ENCODE results near the gene TGFA. TPM values are rescaled to one million over a fixed set of nuclear protein-coding genes. Genes with fewer than 3 reads are reported as not detected.

The TGFA gene
- total RNA-seq, 3 donors from 2014 or later (not counting 1 experiment from before 2014, with no cell fraction given): 5.0 to 13.3 (median 8.6) TPM

- WGBS (ENCODE audit: insufficient coverage): 100% methylated on average over 1 of the region's 1 CpG
- no peaks in the 10 kb centered on the region for H3K27me3 Mint-ChIP-seq (ENCODE audit: low read depth in 2 of 2)
- no peak for TF ChIP-seq CTCF (IDR thresholded peaks at IDR 0.05)
- intact Hi-C loops (cut with micrococcal nuclease): no loop called here
- no peaks in the 10 kb centered on the region for H3K27me3 ChIP-seq (ENCODE audit: control insufficient read depth, insufficient read depth, low read length)
- H3K4me3 ChIP-seq (ENCODE audit: low read length): no peak overlapping the region
- DNase-seq (no peak), ATAC-seq (no peak)
- peaks cover 30 to 52% of the 10 kb centered on the region in 2 donors for H3K4me1 Mint-ChIP-seq
- no peaks in the 10 kb centered on the region for H3K36me3 ChIP-seq (ENCODE audit: control insufficient read depth, insufficient read depth, low read length)
- no peak overlapping the region for H3K4me3 Mint-ChIP-seq
- no peak overlapping the region for H3K27ac ChIP-seq (ENCODE audit: low read length)
- no peaks in the 10 kb centered on the region for H3K36me3 Mint-ChIP-seq
- no peaks in the 10 kb centered on the region for H3K9me3 Mint-ChIP-seq
- no peak overlapping the region for H3K27ac Mint-ChIP-seq
- no peaks in the 10 kb centered on the region for H3K9me3 ChIP-seq (ENCODE audit: control insufficient read depth, insufficient read depth, low read length)
- H3K4me1 ChIP-seq (ENCODE audit: control insufficient read depth, insufficient read depth, low read length): peaks cover 15% of the 10 kb centered on the region
These were observed 55.1 kb downstream of the TGFA start for GRCh38 chr2:70498528-70498927.

- Mint-ChIP-seq H3K9me3 (no peaks in the 10 kb centered on the region), H3K36me3 (no peaks in the 10 kb centered on the region), H3K27ac (no peak overlapping the region), H3K27me3 (ENCODE audit: low read depth in 2 of 2) (no peaks in the 10 kb centered on the region), H3K4me3 (no peak overlapping the region), H3K4me1 (peaks cover 30 to 52% of the 10 kb centered on the region in 2 donors)
- Histone ChIP-seq H3K27ac (ENCODE audit: low read length) (no peak overlapping the region), H3K4me1 (ENCODE audit: control insufficient read depth, insufficient read depth, low read length) (peaks cover 15% of the 10 kb centered on the region), H3K36me3 (ENCODE audit: control insufficient read depth, insufficient read depth, low read length) (no peaks in the 10 kb centered on the region), H3K9me3 (ENCODE audit: control insufficient read depth, insufficient read depth, low read length) (no peaks in the 10 kb centered on the region), H3K4me3 (ENCODE audit: low read length) (no peak overlapping the region), H3K27me3 (ENCODE audit: control insufficient read depth, insufficient read depth, low read length) (no peaks in the 10 kb centered on the region)
- intact Hi-C loops (cut with micrococcal nuclease): no loop called here
- ATAC-seq: no peak
- TF ChIP-seq CTCF (IDR thresholded peaks at IDR 0.05): no peak
- peak in 1 of 2 donors; percentile 25 for DNase-seq
These were observed 55.6 kb downstream of the TGFA start for GRCh38 chr2:70498054-70498453.

- H3K4me3 Mint-ChIP-seq: no peak overlapping the region
- ATAC-seq (no peak), DNase-seq (no peak)
- H3K9me3 Mint-ChIP-seq: no peaks in the 10 kb centered on the region
- TF ChIP-seq CTCF (IDR thresholded peaks at IDR 0.05): no peak
- H3K27me3 Mint-ChIP-seq (ENCODE audit: low read depth in 2 of 2): no peaks in the 10 kb centered on the region
- H3K4me1 Mint-ChIP-seq: peaks cover 20 to 40% of the 10 kb centered on the region in 2 donors
- Histone ChIP-seq H3K9me3 (ENCODE audit: control insufficient read depth, insufficient read depth, low read length) (no peaks in the 10 kb centered on the region), H3K27me3 (ENCODE audit: control insufficient read depth, insufficient read depth, low read length) (no peaks in the 10 kb centered on the region), H3K36me3 (ENCODE audit: control insufficient read depth, insufficient read depth, low read length) (no peaks in the 10 kb centered on the region), H3K4me3 (ENCODE audit: low read length) (no peak overlapping the region), H3K27ac (ENCODE audit: low read length) (no peak overlapping the region), H3K4me1 (ENCODE audit: control insufficient read depth, insufficient read depth, low read length) (peaks cover 8% of the 10 kb centered on the region)
- no peak overlapping the region for H3K27ac Mint-ChIP-seq
- 91% methylated on average over 5 of the region's 5 CpGs for WGBS (ENCODE audit: insufficient coverage)
- intact Hi-C loops (cut with micrococcal nuclease): no loop called here
- no peaks in the 10 kb centered on the region for H3K36me3 Mint-ChIP-seq
These were observed 56.8 kb downstream of the TGFA start for GRCh38 chr2:70496819-70497218.

GRCh38 chr2:70494293-70494886, 59.2 kb downstream of the TGFA start:
- H3K4me1 ChIP-seq (ENCODE audit: control insufficient read depth, insufficient read depth, low read length): no peaks in the 10 kb centered on the region
- no peak for TF ChIP-seq CTCF (IDR thresholded peaks at IDR 0.05)
- intact Hi-C loops (cut with micrococcal nuclease): no loop called here
- Mint-ChIP-seq H3K4me3 (no peak overlapping the region), H3K27ac (no peak overlapping the region), H3K9me3 (no peaks in the 10 kb centered on the region), H3K4me1 (peaks cover 5 to 20% of the 10 kb centered on the region in 2 donors), H3K27me3 (ENCODE audit: low read depth in 2 of 2) (no peaks in the 10 kb centered on the region), H3K36me3 (no peaks in the 10 kb centered on the region)
- H3K9me3 ChIP-seq (ENCODE audit: control insufficient read depth, insufficient read depth, low read length): no peaks in the 10 kb centered on the region
- no CpG with 5 or more reads among the region's 3 CpGs for WGBS (ENCODE audit: insufficient coverage)
- ATAC-seq (no peak), DNase-seq (no peak)
- no peak overlapping the region for H3K4me3 ChIP-seq (ENCODE audit: low read length)
- H3K27ac ChIP-seq (ENCODE audit: low read length): no peak overlapping the region
- no peaks in the 10 kb centered on the region for H3K36me3 ChIP-seq (ENCODE audit: control insufficient read depth, insufficient read depth, low read length)
- H3K27me3 ChIP-seq (ENCODE audit: control insufficient read depth, insufficient read depth, low read length): no peaks in the 10 kb centered on the region

Measured in natural killer cell (primary cell).